GM19193 (cell line): ENCODE results near the gene B3GAT2.

ENCODE experiments used
- POLR2A ChIP-seq: IDR thresholded peaks from 4 replicates; pipeline ENCODE4 v1.6.1; 2011; ENCODE audit not compliant: insufficient read depth, insufficient read length; ENCODE audit errors: extremely low read depth

The B3GAT2 gene

GRCh38 chr6:70905742-70906141 lies 51.1 kb downstream of the B3GAT2 start:
- no peak for TF ChIP-seq POLR2A

GRCh38 chr6:70903665-70904452 lies 53.0 kb downstream of the B3GAT2 start:
- TF ChIP-seq POLR2A, result no peak

- no peak for TF ChIP-seq POLR2A
Measured at GRCh38 chr6:70901324-70901723, 55.5 kb downstream of the B3GAT2 start.

- no peak for TF ChIP-seq POLR2A
Measured at GRCh38 chr6:70900047-70900446, 56.8 kb downstream of the B3GAT2 start.

- TF ChIP-seq POLR2A, result no peak
Measured at GRCh38 chr6:70894001-70894400, 62.9 kb downstream of the B3GAT2 start.

- TF ChIP-seq POLR2A, result no peak
Measured at GRCh38 chr6:70889270-70889669, 67.6 kb downstream of the B3GAT2 start.

- TF ChIP-seq POLR2A, result no peak
Measured at GRCh38 chr6:70886661-70887060, 70.2 kb downstream of the B3GAT2 start.

GRCh38 chr6:70886071-70886470 lies 70.8 kb downstream of the B3GAT2 start:
- no peak for TF ChIP-seq POLR2A

- TF ChIP-seq POLR2A, result no peak
Measured at GRCh38 chr6:70884074-70884983, 72.5 kb downstream of the B3GAT2 start.

GRCh38 chr6:70879496-70879895 lies 77.4 kb downstream of the B3GAT2 start:
- no peak for TF ChIP-seq POLR2A

GRCh38 chr6:70874181-70874913 lies 82.5 kb downstream of the B3GAT2 start:
- no peak for TF ChIP-seq POLR2A

GRCh38 chr6:70872469-70872868 lies 84.4 kb downstream of the B3GAT2 start:
- TF ChIP-seq POLR2A, result no peak

GRCh38 chr6:70864401-70864800 lies 92.5 kb downstream of the B3GAT2 start:
- no peak for TF ChIP-seq POLR2A

GRCh38 chr6:70863343-70863742 lies 93.5 kb downstream of the B3GAT2 start:
- no peak for TF ChIP-seq POLR2A

- no peak for TF ChIP-seq POLR2A
Measured at GRCh38 chr6:70860920-70861319, 95.9 kb downstream of the B3GAT2 start.

GRCh38 chr6:70860045-70860444 lies 96.8 kb downstream of the B3GAT2 start:
- no peak for TF ChIP-seq POLR2A
